AG04450 (cell line): ENCODE measurements around the gene CASQ1. TPM values are rescaled to one million over a fixed set of nuclear protein-coding genes. Genes with fewer than 3 reads are reported as not detected.

Experiments
- CTCF ChIA-PET: fragments of 300-600, 350-600 bp; formaldehyde crosslinking; extraction: SDS; loops from one replicate; lab custom pipeline; 2022; ENCODE audit warnings: antibody characterized with exemption, inconsistent platforms; lab: Charles Lee
- POLR2A ChIA-PET: fragments of 350-600 bp; formaldehyde crosslinking; extraction: SDS; loops from one replicate; lab custom pipeline; 2021; ENCODE audit warnings: antibody characterized with exemption, inconsistent platforms; lab: Yijun Ruan, JAX
- DNase-seq: peaks from one replicate; pipeline ENCODE4 v3.0.0-alpha.2; 2011; ENCODE audit warnings: low read depth, low spot score
- H3K27ac ChIP-seq: one replicate; pipeline ENCODE4 v1.5.1; 2012; ENCODE audit warnings: low read depth, low read length, control low read depth
- H3K27me3 ChIP-seq: one replicate; pipeline ENCODE4 v1.6.0; 2012; ENCODE audit warnings: low read length; ENCODE audit not compliant: control insufficient read depth, insufficient read depth
- H3K4me3 ChIP-seq: 2 replicates; pipeline ENCODE4 v1.5.1; 2011; ENCODE audit warnings: mild to moderate bottlenecking, low read depth, low read length, control low read depth
- H3K9me3 ChIP-seq: 2 replicates; pipeline ENCODE4 v1.5.1; 2012; ENCODE audit warnings: low read length; ENCODE audit not compliant: control insufficient read depth, insufficient read depth
- CTCF ChIP-seq: IDR thresholded peaks from 2 replicates; pipeline ENCODE4 v1.5.1; 2011; ENCODE audit warnings: low read depth, low read length, control low read depth, inconsistent platforms
- polyA plus RNA-seq: library from polyadenylated mRNA; depleted of rRNA; stranded (reverse); fragments of >200 nt; gene quantifications from 2 replicates; pipeline ENCODE4 v1.2.3, GENCODE V29; 2011

CASQ1 gene
- polyA plus RNA-seq, 1 experiment, result 0.17 TPM

- ChIA-PET CTCF (interaction anchor here (1.0 to 6.6 kb wide), 6 partner anchors 11 to 114 kb away, joined by 3 to 258 read pairs (median 64); partner anchors contain the start of gene CASQ1), POLR2A (interaction anchor here (0.6 to 1.9 kb wide), 2 partner anchors 12 to 34 kb away, joined by 3 to 5 read pairs; no protein-coding TSS in a partner anchor)
- Histone ChIP-seq H3K9me3 (no peaks in the 10 kb centered on the region), H3K27ac (peak overlapping the region; percentile 35), H3K4me3 (no peak overlapping the region), H3K27me3 (no peaks in the 10 kb centered on the region)
- no peak for TF ChIP-seq CTCF
- DNase-seq, result no peak
These were observed 27.2 kb downstream of the CASQ1 start for GRCh38 chr1:160217481-160218051.

- peak; percentile 55 for DNase-seq
- Histone ChIP-seq H3K4me3 (no peak overlapping the region), H3K27ac (peak overlapping the region; percentile 71)
These were observed 28.9 kb downstream of the CASQ1 start for GRCh38 chr1:160219062-160219929.

GRCh38 chr1:160220301-160220700 is 29.9 kb downstream of the CASQ1 start:
- Histone ChIP-seq H3K9me3 (no peaks in the 10 kb centered on the region), H3K27me3 (no peaks in the 10 kb centered on the region), H3K4me3 (no peak overlapping the region), H3K27ac (no peak overlapping the region)
- no peak for TF ChIP-seq CTCF
- no peak for DNase-seq
- CTCF ChIA-PET, result interaction anchor here (0.6 to 6.6 kb wide), 38 partner anchors 9 to 176 kb away, joined by 3 to 258 read pairs (median 9); partner anchors contain the start of genes CASQ1, DCAF8, IGSF8 and KCNJ9
- POLR2A ChIA-PET, result interaction anchor here (1.0 to 2.3 kb wide), 4 partner anchors 14 to 122 kb away, joined by 3 to 11 read pairs (median 3); partner anchors contain the start of gene IGSF8

More at GRCh38 chr1:160219062-160219929, 28.9 kb downstream of the CASQ1 start:
- Histone ChIP-seq H3K9me3 (no peaks in the 10 kb centered on the region), H3K27me3 (no peaks in the 10 kb centered on the region)
- POLR2A ChIA-PET, result interaction anchor here (0.5 to 2.3 kb wide), 12 partner anchors 10 to 121 kb away, joined by 3 to 11 read pairs (median 4); partner anchors contain the start of genes DCAF8 and IGSF8
- TF ChIP-seq CTCF, result peak; percentile 84
- CTCF ChIA-PET, result interaction anchor here (0.7 to 6.6 kb wide), 43 partner anchors 8 to 175 kb away, joined by 3 to 258 read pairs (median 9); partner anchors contain the start of genes CASQ1, DCAF8, IGSF8 and KCNJ9

- no peak for TF ChIP-seq CTCF
- Histone ChIP-seq H3K27ac (no peak overlapping the region), H3K27me3 (no peaks in the 10 kb centered on the region), H3K9me3 (no peaks in the 10 kb centered on the region), H3K4me3 (no peak overlapping the region)
- CTCF ChIA-PET, result interaction anchor here (2.0 to 6.6 kb wide), 11 partner anchors 8 to 134 kb away, joined by 11 to 258 read pairs (median 52); partner anchors contain the start of genes CASQ1 and IGSF8
- POLR2A ChIA-PET, result interaction anchor here (1.2 to 2.3 kb wide), 2 partner anchors 28 to 120 kb away, joined by 3 to 11 read pairs; no protein-coding TSS in a partner anchor
- no peak for DNase-seq
These were observed 30.7 kb downstream of the CASQ1 start for GRCh38 chr1:160221089-160221488.
